Testis (tissue), 3 donors: ENCODE results near the gene MMAB. TPM values are rescaled to one million over a fixed set of nuclear protein-coding genes. Genes with fewer than 3 reads are reported as not detected.

ENCODE experiments used
- DNase-seq: peaks from one replicate; pipeline ENCODE4 v3.0.0-alpha.2; 2019
- H3K27ac ChIP-seq, 2 donors: fragments of 200-600 bp; sonication (generic); one replicate each; pipeline ENCODE4 v1.5.1; 2019
- H3K27me3 ChIP-seq: fragments of 200-600 bp; sonication (generic); one replicate; pipeline ENCODE4 v1.5.1; 2019
- H3K36me3 ChIP-seq: fragments of 200-600 bp; sonication (generic); one replicate; pipeline ENCODE4 v1.5.1; 2017; ENCODE audit warnings: low read depth; ENCODE audit errors: missing control alignments
- H3K4me1 ChIP-seq: fragments of 200-600 bp; sonication (generic); one replicate; pipeline ENCODE4 v1.5.1; 2019
- H3K4me3 ChIP-seq, 2 donors: fragments of 200-600 bp; sonication (generic); one replicate each; pipeline ENCODE4 v1.5.1; 2017 to 2019
- H3K9me3 ChIP-seq: fragments of 200-600 bp; sonication (generic); one replicate; pipeline ENCODE4 v1.5.1; 2017
- CTCF ChIP-seq, 3 experiments: fragments of 450-650 bp in 2 of 3; fragments of 200-600 bp in 1 of 3; sonication (generic) in 1 of 3; IDR thresholded peaks; one replicate each; pipeline ENCODE4 v1.5.1; 2016 to 2019; ENCODE audit warnings: antibody characterized with exemption in 3 of 3, mild to moderate bottlenecking in 2 of 3, moderate library complexity in 1 of 3
- POLR2A ChIP-seq: fragments of 450-650 bp; IDR thresholded peaks from one replicate; pipeline ENCODE4 v1.6.1; 2017; ENCODE audit warnings: antibody characterized with exemption, mild to moderate bottlenecking, moderate library complexity
- WGBS, 2 donors: methylation state at CpG; one replicate each; pipeline ENCODE4 v1.1.5; 2018; 5-methylcytosine and 5-hydroxymethylcytosine counted together
- intact Hi-C: fragments of 100-400 bp; cut with DNase I; formaldehyde crosslinking; loops from one replicate; pipeline ENCODE4 v1.15.1; 2023; ENCODE audit warnings: low total_unique reads
- polyA plus RNA-seq: library from polyadenylated mRNA; stranded (reverse); fragments of 350-450 nt; fragmentation: Illumina TruSeq; extraction: RNeasy Lipid Tissue Mini Kit (QIAGEN cat#74804); gene quantifications from one replicate; pipeline ENCODE4 v1.2.3, GENCODE V29; 2014; ENCODE audit warnings: low read depth, low replicate concordance; ENCODE audit not compliant: insufficient read depth
- total RNA-seq, 2 donors: library from RNA; depleted of rRNA; stranded (reverse); fragments of >200 nt; gene quantifications; one replicate each; pipeline ENCODE4 v1.2.3, GENCODE V29; 2016

MMAB gene
- total and polyA plus RNA-seq, 3 donors from 2014 or later, result 23.6 to 45.2 (median 26.4) TPM

GRCh38 chr12:109588461-109589239, 15.3 kb upstream of the MMAB start:
- Histone ChIP-seq H3K27me3 (no peaks in the 10 kb centered on the region), H3K4me1 (no peaks in the 10 kb centered on the region), H3K27ac (no peak overlapping the region), H3K4me3 (no peak overlapping the region), H3K9me3 (no peaks in the 10 kb centered on the region), H3K36me3 (no peaks in the 10 kb centered on the region)
- intact Hi-C loops, result no loop called here
- 92 to 95% methylated on average over 23 to 26 of the region's 26 CpGs for WGBS, 2 donors
- TF ChIP-seq CTCF (IDR thresholded peaks at IDR 0.05) (no peak), POLR2A (no peak)
- DNase-seq, result no peak

GRCh38 chr12:109587921-109588320, 14.6 kb upstream of the MMAB start:
- intact Hi-C loops, result no loop called here
- no peak for DNase-seq
- Histone ChIP-seq H3K27ac (no peak overlapping the region), H3K36me3 (no peaks in the 10 kb centered on the region), H3K4me3 (no peak overlapping the region), H3K27me3 (no peaks in the 10 kb centered on the region), H3K4me1 (no peaks in the 10 kb centered on the region), H3K9me3 (no peaks in the 10 kb centered on the region)
- WGBS, 2 donors, result 93% methylated on average over 16 to 18 of the region's 18 CpGs
- no peak for TF ChIP-seq CTCF (IDR thresholded peaks at IDR 0.05)
- no peak for TF ChIP-seq POLR2A

- Histone ChIP-seq H3K4me3 (no peak overlapping the region), H3K27me3 (no peaks in the 10 kb centered on the region), H3K4me1 (no peaks in the 10 kb centered on the region), H3K9me3 (no peaks in the 10 kb centered on the region), H3K36me3 (no peaks in the 10 kb centered on the region), H3K27ac (no peak overlapping the region)
- TF ChIP-seq POLR2A, result no peak
- TF ChIP-seq CTCF (IDR thresholded peaks at IDR 0.05), result no peak
- DNase-seq, result no peak
- intact Hi-C loops, result no loop called here
- 89 to 90% methylated on average over 9 to 10 of the region's 10 CpGs for WGBS, 2 donors
Measured at GRCh38 chr12:109586385-109587296, 13.3 kb upstream of the MMAB start.

GRCh38 chr12:109583733-109584132, 10.4 kb upstream of the MMAB start:
- Histone ChIP-seq H3K36me3 (no peaks in the 10 kb centered on the region), H3K9me3 (no peaks in the 10 kb centered on the region), H3K4me1 (no peaks in the 10 kb centered on the region), H3K27me3 (no peaks in the 10 kb centered on the region), H3K27ac (no peak overlapping the region), H3K4me3 (no peak overlapping the region)
- intact Hi-C loops, result no loop called here
- no peak for TF ChIP-seq POLR2A
- TF ChIP-seq CTCF (IDR thresholded peaks at IDR 0.05), result no peak
- WGBS, 2 donors, result 90 to 96% methylated on average over 2 of the region's 2 CpGs
- DNase-seq, result no peak
